Activated naive CD4-positive, alpha-beta T cell treated with anti-CD3 and anti-CD28 coated beads, Interleukin-2, amount 10 ng/mL, durations not matched to agents 7 days and 5 days (primary cell): ENCODE results near the gene RPUSD3.

ENCODE experiments used
- CTCF ChIA-PET: fragments of 350-600 bp; sonication (Branson Sonifier 250); formaldehyde crosslinking; loops from one replicate; lab custom pipeline; 2021; ENCODE audit warnings: antibody characterized with exemption; lab: Charles Lee
- DNase-seq: peaks from one replicate; pipeline ENCODE4 v3.0.0-alpha.2; 2020
- H3K27ac Mint-ChIP-seq: one replicate; pipeline ENCODE4 v1.8.0; 2021; ENCODE audit warnings: mild to moderate bottlenecking, moderate library complexity, mixed read lengths
- H3K27me3 Mint-ChIP-seq: one replicate; pipeline ENCODE4 v1.8.0; 2021; ENCODE audit warnings: mild to moderate bottlenecking, mixed read lengths
- H3K36me3 Mint-ChIP-seq: one replicate; pipeline ENCODE4 v1.8.0; 2021; ENCODE audit warnings: mixed read lengths
- H3K4me1 Mint-ChIP-seq: one replicate; pipeline ENCODE4 v1.8.0; 2021; ENCODE audit warnings: mixed read lengths
- H3K4me3 Mint-ChIP-seq: one replicate; pipeline ENCODE4 v1.8.0; 2021; ENCODE audit warnings: mild to moderate bottlenecking, moderate library complexity, mixed read lengths
- H3K9me3 Mint-ChIP-seq: one replicate; pipeline ENCODE4 v1.8.0; 2021; ENCODE audit warnings: mixed read lengths

Gene RPUSD3

DNA sequence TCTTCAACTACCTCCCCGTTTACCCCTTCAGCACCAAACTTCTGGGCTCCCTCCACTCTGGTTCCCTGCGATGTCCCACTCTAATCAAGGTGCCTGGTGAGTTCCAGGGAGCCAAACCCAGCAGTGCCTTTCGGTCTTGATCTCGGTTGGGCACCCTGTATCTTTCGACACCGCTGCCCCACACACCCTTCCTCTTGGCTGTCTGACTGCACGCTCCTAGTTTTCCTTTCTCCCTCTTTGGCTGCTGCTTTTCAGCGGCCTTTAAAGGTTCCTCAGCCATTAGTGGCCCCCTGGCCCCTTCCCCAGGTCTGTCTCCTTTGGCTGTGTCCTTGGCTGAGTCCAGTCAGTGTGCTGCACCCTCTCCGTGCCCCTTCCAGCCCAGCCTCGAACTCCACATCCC lies 33.0 kb downstream of the RPUSD3 start:
- Mint-ChIP-seq H3K9me3 (no peaks in the 10 kb centered on the region), H3K27ac (peak overlapping the region; percentile 73), H3K36me3 (peaks cover 36% of the 10 kb centered on the region), H3K27me3 (no peaks in the 10 kb centered on the region), H3K4me3 (peak overlapping the region; percentile 47), H3K4me1 (peaks cover 47% of the 10 kb centered on the region)
- CTCF ChIA-PET = no interaction called here
- no peak for DNase-seq

GRCh38 chr3:9810433-9810770 lies 33.4 kb downstream of the RPUSD3 start:
- H3K4me3 Mint-ChIP-seq = peak overlapping the region; percentile 47
- peaks cover 47% of the 10 kb centered on the region for H3K4me1 Mint-ChIP-seq
- CTCF ChIA-PET = no interaction called here
- no peak for DNase-seq
- peak overlapping the region; percentile 73 for H3K27ac Mint-ChIP-seq
- H3K9me3 Mint-ChIP-seq = no peaks in the 10 kb centered on the region
- no peaks in the 10 kb centered on the region for H3K27me3 Mint-ChIP-seq
- peaks cover 40% of the 10 kb centered on the region for H3K36me3 Mint-ChIP-seq

- H3K27me3 Mint-ChIP-seq = no peaks in the 10 kb centered on the region
- H3K4me1 Mint-ChIP-seq = peaks cover 47% of the 10 kb centered on the region
Measured at GRCh38 chr3:9809615-9810432, 34.0 kb downstream of the RPUSD3 start, which contains the start of gene TTLL3. Gene TTLL3, plus strand, starts transcription at chr3:9810262. Its CDS starts 400 bp downstream, at chr3:9810662.

DNA sequence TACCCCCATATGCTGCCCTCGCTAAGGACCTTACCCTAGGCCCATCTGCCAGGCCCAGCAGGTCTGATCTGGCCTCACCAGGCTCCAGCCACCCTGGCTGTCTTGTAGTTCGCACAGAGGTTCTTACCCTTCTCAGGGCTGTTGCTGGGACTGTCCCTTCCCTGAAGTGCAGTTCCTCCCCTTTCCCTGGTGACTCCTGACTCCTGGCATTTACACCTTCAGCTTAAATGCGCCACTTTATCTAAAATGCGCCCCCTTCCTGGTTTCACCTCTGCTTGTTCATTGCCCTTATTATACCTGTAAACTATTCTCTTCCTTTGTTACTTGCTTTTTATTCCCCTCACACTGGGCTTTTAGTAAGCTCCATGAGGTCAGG lies 34.6 kb downstream of the RPUSD3 start:
- Mint-ChIP-seq H3K27ac (peak overlapping the region; percentile 96), H3K9me3 (no peaks in the 10 kb centered on the region), H3K4me3 (peak overlapping the region; percentile 85), H3K4me1 (peaks cover 47% of the 10 kb centered on the region), H3K27me3 (no peaks in the 10 kb centered on the region), H3K36me3 (peaks cover 50% of the 10 kb centered on the region)
- DNase-seq = no peak
- CTCF ChIA-PET = interaction anchor here (0.9 to 1.5 kb wide), 4 partner anchors 18 to 124 kb away, joined by 3 to 4 read pairs (median 3); partner anchors contain the start of gene CRELD1

More at GRCh38 chr3:9809615-9810432, 34.0 kb downstream of the RPUSD3 start, which contains the start of gene TTLL3:
- peak; percentile 67 for DNase-seq
- H3K4me3 Mint-ChIP-seq = peak within 1 kb of the TSS; percentile 85
- no peaks in the 10 kb centered on the region for H3K9me3 Mint-ChIP-seq
- CTCF ChIA-PET = interaction anchor here (0.9 to 1.2 kb wide), 3 partner anchors 19 to 28 kb away, joined by 3 to 4 read pairs (median 3); no protein-coding TSS in a partner anchor
- H3K36me3 Mint-ChIP-seq = peaks cover 44% of the 10 kb centered on the region
- peak within 1 kb of the TSS; percentile 96 for H3K27ac Mint-ChIP-seq

GRCh38 chr3:9808345-9809037 lies 35.3 kb downstream of the RPUSD3 start:
- H3K4me1 Mint-ChIP-seq = peaks cover 47% of the 10 kb centered on the region
- no peaks in the 10 kb centered on the region for H3K9me3 Mint-ChIP-seq
- no peaks in the 10 kb centered on the region for H3K27me3 Mint-ChIP-seq
- H3K27ac Mint-ChIP-seq = peak overlapping the region; percentile 96
- DNase-seq = peak; percentile 73
- H3K36me3 Mint-ChIP-seq = peaks cover 57% of the 10 kb centered on the region
- CTCF ChIA-PET = interaction anchor here (0.8 to 1.5 kb wide), 5 partner anchors 17 to 125 kb away, joined by 3 to 4 read pairs (median 3); partner anchors contain the start of gene CRELD1
- peak overlapping the region; percentile 9 for H3K4me3 Mint-ChIP-seq

GRCh38 chr3:9807981-9808344 lies 35.8 kb downstream of the RPUSD3 start:
- CTCF ChIA-PET = interaction anchor here (0.6 to 1.5 kb wide), 4 partner anchors 81 to 594 kb away, joined by 3 to 4 read pairs (median 3); partner anchors contain the start of gene CRELD1
- Mint-ChIP-seq H3K27me3 (no peaks in the 10 kb centered on the region), H3K4me1 (peaks cover 50% of the 10 kb centered on the region), H3K9me3 (no peaks in the 10 kb centered on the region), H3K36me3 (peaks cover 59% of the 10 kb centered on the region), H3K4me3 (no peak overlapping the region), H3K27ac (peak overlapping the region; percentile 96)
- DNase-seq = no peak

GRCh38 chr3:9806688-9807589 lies 36.9 kb downstream of the RPUSD3 start:
- no peaks in the 10 kb centered on the region for H3K9me3 Mint-ChIP-seq
- no peaks in the 10 kb centered on the region for H3K27me3 Mint-ChIP-seq
- CTCF ChIA-PET = interaction anchor here (0.7 to 1.2 kb wide), 2 partner anchors 25 to 26 kb away, joined by 3 read pairs; no protein-coding TSS in a partner anchor
- DNase-seq = no peak
- H3K36me3 Mint-ChIP-seq = peaks cover 61% of the 10 kb centered on the region
- no peak overlapping the region for H3K27ac Mint-ChIP-seq
- peaks cover 50% of the 10 kb centered on the region for H3K4me1 Mint-ChIP-seq
- no peak overlapping the region for H3K4me3 Mint-ChIP-seq

DNA sequence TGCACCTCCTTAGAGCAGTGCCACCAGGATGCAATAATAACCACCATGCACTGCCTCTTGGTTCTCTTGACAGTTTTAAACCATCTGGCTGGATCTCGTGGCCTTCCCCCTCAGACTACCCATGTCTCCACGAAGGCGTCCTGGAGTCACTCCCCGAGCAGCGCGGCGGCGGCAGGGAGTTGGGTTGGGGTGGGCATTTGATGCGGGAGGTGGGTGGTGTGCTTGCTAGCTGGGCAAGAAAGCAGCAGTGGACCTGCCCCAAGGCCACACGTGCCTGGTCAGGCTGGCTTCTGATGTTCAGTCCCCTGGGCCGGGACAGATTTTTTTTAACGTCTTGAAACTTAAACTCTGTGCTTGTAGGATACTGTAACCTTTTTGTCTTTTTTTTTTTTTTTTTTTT lies 37.7 kb downstream of the RPUSD3 start:
- CTCF ChIA-PET = interaction anchor here (1.2 kb wide), 1 partner anchor 27 kb away, joined by 3 read pairs; no protein-coding TSS in a partner anchor
- peaks cover 44% of the 10 kb centered on the region for H3K4me1 Mint-ChIP-seq

DNA sequence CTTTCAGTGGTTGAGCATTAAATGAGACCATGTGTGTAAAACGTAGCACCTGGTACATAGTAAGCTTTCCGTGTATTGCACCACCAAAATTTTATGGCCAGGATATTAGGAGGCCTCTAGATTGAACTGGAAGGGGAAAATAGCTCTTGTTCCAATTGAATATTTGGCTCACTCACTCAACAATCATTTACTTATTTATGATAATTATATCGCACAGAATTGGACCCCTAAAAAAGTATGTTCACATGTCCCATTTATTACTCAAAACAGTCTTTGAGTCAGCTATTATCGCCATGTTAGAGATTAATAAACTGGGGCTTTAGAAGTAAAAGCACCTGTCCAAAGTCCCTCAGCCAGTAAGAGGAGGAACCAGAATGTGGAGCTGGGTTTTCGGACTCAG lies 38.8 kb downstream of the RPUSD3 start:
- Mint-ChIP-seq H3K4me1 (peaks cover 35% of the 10 kb centered on the region), H3K27me3 (no peaks in the 10 kb centered on the region), H3K9me3 (no peaks in the 10 kb centered on the region), H3K4me3 (no peak overlapping the region), H3K36me3 (peaks cover 66% of the 10 kb centered on the region), H3K27ac (no peak overlapping the region)
- no peak for DNase-seq
- CTCF ChIA-PET = interaction anchor here (1.1 to 1.3 kb wide), 3 partner anchors 8 to 12 kb away, joined by 3 read pairs; partner anchors contain the start of gene ARPC4

More for the DNA sequence above, 37.7 kb downstream of the RPUSD3 start:
- Mint-ChIP-seq H3K27ac (no peak overlapping the region), H3K36me3 (peaks cover 60% of the 10 kb centered on the region), H3K4me3 (no peak overlapping the region), H3K9me3 (no peaks in the 10 kb centered on the region), H3K27me3 (no peaks in the 10 kb centered on the region)
- no peak for DNase-seq

- H3K36me3 Mint-ChIP-seq = peaks cover 71% of the 10 kb centered on the region
Measured at GRCh38 chr3:9803494-9803893, 40.3 kb downstream of the RPUSD3 start.

GRCh38 chr3:9800529-9800928 lies 43.3 kb downstream of the RPUSD3 start:
- Mint-ChIP-seq H3K27ac (no peak overlapping the region), H3K36me3 (peaks cover 69% of the 10 kb centered on the region)

More at GRCh38 chr3:9803494-9803893, 40.3 kb downstream of the RPUSD3 start:
- H3K4me3 Mint-ChIP-seq = no peak overlapping the region
- no peaks in the 10 kb centered on the region for H3K27me3 Mint-ChIP-seq
- CTCF ChIA-PET = interaction anchor here (1.1 kb wide), 1 partner anchor 76 kb away, joined by 3 read pairs; no protein-coding TSS in a partner anchor
- peak overlapping the region; percentile 43 for H3K27ac Mint-ChIP-seq
- no peak for DNase-seq
- H3K9me3 Mint-ChIP-seq = no peaks in the 10 kb centered on the region
- H3K4me1 Mint-ChIP-seq = peaks cover 23% of the 10 kb centered on the region

DNA sequence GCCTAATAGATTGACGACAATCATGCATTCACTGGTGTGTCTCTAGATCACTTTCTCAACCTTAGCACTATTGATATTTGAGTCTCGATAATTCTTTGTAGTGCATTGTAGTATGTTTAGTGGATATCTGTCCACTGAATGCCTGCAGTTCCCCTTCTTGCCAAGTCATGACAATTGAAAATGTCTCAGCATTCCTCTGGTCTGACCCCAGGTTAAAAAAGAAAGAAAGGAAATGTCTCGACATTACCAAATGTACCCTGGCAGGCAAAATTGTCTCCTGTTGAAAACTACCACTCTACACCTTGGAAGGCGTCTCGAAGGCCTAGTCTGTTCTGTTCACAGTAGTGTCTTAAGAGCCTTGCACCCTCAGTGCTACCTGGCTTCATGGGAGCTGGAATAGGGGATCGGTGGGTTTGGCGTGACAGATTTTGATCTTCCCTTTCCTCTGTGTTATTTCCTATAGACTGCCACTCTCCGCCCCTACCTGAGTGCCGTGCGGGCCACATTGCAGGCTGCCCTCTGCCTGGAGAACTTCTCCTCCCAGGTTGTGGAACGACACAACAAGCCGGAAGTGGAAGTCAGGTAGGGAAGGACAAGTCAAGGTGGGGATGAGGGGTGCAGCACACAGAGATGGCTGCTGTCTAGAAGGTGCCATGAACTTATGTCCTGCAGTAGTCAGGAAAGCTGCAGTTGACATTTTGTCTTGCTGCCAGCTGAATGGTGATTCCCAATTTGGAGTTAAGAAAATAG lies 46.4 kb downstream of the RPUSD3 start:
- DNase-seq = no peak
- Mint-ChIP-seq H3K4me3 (no peak overlapping the region), H3K36me3 (peaks cover 63% of the 10 kb centered on the region), H3K27me3 (no peaks in the 10 kb centered on the region), H3K27ac (no peak overlapping the region), H3K9me3 (no peaks in the 10 kb centered on the region), H3K4me1 (peaks cover 40% of the 10 kb centered on the region)
- CTCF ChIA-PET = no interaction called here

More at GRCh38 chr3:9800529-9800928, 43.3 kb downstream of the RPUSD3 start:
- CTCF ChIA-PET = interaction anchor here (1.2 kb wide), 1 partner anchor 18 kb away, joined by 3 read pairs; no protein-coding TSS in a partner anchor
- Mint-ChIP-seq H3K4me3 (no peak overlapping the region), H3K4me1 (peaks cover 23% of the 10 kb centered on the region), H3K27me3 (no peaks in the 10 kb centered on the region), H3K9me3 (no peaks in the 10 kb centered on the region)
- no peak for DNase-seq

GRCh38 chr3:9795207-9795606 lies 48.6 kb downstream of the RPUSD3 start:
- Mint-ChIP-seq H3K27ac (no peak overlapping the region), H3K36me3 (peaks cover 60% of the 10 kb centered on the region), H3K4me3 (peak overlapping the region; percentile 42), H3K27me3 (no peaks in the 10 kb centered on the region), H3K4me1 (peaks cover 58% of the 10 kb centered on the region), H3K9me3 (no peaks in the 10 kb centered on the region)
- no peak for DNase-seq
- CTCF ChIA-PET = no interaction called here
